ENCODE results near the gene DCD.
"Not testable (repeated sequence)": the region's sequence is repeated elsewhere in the genome, so short reads cannot be mapped to it uniquely, and the experiment has no call there.

DCD gene, protein sequence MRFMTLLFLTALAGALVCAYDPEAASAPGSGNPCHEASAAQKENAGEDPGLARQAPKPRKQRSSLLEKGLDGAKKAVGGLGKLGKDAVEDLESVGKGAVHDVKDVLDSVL

DNA sequence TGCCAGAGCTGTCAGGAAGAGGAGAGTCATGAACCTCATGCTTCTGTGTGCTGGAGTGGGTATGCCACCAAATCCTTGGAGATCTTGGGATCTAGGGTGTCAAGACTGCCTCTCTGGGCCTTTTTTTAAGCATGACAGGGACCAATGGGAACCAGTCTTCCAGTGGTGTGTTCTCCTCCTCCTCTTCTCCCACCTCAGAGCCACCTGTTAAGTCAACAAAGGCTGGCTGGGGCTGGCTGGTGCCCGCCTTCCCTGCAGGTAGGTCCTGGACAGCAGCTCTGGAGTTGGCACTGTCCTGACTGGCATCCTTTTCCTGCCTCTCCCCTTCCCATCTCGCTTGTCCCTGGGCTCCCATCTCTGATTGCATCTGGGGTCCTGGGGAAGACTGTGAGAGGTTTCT, at the start of gene DCD:
DCD (minus strand) TSS at position 101 of the 400 bp plus-strand sequence; CDS start at position 39, 62 bp downstream.
- no peak for DNase-seq

DNA sequence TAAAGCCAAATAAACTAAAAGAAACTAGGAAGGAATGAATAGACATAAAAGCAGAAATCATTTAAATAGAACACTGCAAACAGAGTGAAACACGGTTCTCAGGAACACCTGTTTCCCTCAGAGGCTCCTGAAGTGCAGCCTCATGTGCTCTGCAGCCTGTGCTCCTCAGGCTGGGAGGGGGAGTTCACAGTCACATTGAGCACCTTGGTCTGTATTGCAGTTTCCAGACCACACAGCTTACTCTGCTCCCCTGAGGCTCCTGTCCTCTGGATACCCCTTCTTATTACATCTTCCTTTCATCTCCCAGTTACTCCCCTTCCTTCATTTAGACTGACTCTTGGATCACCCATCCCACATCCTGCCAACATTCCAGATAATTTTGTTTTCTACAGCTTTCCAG, 49.7 kb upstream of the DCD start:
- DNase-seq = no peak

DNA sequence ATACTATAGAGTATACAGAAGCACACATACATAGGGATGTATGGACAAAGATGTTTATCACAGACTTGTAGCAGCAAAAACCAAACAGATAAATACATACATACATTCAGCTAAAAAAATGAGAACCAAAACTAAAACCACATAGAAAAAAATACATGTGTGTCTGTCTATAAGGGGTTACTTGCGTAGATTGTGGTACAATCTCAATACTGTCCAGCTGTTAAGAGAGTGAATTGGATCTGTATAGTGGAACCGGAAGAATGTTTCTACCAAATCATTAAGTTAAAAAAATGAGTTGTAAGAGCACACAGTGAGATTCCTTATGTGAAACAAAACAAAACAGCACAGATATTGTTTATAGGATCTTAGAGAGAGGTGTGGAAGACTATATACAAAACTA, 44.2 kb upstream of the DCD start:
- no peak for DNase-seq

DNA sequence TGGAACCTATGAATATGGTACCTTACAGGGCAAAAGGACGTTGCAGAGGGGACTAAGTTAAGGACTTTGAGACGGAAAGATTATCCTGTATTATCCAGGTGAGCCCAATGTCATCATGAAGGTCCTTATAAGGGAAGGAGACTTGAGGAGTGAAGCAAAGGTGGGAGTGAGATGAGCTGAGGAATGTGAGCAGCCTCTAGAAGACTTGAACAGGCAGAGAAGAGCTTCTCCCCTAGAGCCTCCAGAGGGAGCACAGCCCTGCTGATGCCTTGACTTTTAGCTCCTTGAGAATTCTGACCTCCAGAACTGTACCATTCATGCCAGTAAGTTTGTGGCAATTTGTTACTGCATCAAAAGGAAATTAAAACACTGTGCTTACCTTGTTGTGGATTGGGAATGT, 41.8 kb upstream of the DCD start:
- no peak for DNase-seq

DNA sequence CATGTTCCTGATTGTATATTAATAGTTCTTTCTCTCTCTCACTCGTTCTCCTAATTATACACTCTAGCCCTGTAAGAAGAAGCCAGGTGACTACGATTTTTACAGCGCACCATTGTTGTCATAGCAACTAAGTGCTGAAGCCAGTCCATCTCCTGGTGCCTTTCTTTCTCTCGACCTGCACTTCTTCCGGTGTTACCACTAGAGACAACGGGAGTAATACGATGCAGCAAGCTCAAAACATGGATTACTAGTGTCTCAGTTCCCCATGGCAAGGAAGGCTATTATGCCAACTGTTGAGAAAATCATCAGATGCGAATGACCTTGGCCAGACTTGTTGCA, 40.8 kb upstream of the DCD start:
- no peak for DNase-seq

DNA sequence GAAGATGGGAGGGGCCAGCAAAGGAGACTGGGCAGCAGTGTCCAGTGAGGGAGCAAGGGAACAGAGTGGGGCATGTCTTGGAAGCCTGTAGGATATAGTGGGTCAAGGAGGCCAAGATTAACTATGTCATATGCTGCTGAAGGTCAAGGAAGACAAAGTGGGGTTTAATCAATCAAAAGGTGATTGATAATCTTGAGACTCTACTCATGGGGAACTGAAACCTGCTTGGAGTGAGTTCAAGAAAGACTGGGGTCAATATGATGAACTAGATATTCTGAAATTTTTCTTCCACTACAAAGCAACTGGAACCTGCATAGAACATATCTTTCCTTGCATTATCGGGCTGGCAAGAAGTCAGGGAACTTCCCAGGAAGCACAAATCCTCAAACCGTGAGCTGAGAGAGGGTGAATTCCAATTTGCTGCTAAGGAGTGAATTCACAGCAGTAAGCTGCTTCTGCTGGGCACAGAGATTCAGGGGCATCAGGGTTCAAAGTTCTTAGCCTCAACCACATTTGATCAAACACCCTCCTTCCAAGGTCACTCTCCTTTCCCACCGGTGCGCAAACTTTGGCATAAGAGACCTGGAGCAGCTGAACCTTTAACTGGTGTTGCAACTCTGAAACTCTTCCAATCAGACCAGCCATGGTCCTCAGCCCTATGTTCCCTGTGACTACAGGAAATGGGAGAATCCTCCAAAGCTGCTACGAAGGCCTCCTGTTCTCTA, 40.3 kb upstream of the DCD start:
- no peak for DNase-seq

DNA sequence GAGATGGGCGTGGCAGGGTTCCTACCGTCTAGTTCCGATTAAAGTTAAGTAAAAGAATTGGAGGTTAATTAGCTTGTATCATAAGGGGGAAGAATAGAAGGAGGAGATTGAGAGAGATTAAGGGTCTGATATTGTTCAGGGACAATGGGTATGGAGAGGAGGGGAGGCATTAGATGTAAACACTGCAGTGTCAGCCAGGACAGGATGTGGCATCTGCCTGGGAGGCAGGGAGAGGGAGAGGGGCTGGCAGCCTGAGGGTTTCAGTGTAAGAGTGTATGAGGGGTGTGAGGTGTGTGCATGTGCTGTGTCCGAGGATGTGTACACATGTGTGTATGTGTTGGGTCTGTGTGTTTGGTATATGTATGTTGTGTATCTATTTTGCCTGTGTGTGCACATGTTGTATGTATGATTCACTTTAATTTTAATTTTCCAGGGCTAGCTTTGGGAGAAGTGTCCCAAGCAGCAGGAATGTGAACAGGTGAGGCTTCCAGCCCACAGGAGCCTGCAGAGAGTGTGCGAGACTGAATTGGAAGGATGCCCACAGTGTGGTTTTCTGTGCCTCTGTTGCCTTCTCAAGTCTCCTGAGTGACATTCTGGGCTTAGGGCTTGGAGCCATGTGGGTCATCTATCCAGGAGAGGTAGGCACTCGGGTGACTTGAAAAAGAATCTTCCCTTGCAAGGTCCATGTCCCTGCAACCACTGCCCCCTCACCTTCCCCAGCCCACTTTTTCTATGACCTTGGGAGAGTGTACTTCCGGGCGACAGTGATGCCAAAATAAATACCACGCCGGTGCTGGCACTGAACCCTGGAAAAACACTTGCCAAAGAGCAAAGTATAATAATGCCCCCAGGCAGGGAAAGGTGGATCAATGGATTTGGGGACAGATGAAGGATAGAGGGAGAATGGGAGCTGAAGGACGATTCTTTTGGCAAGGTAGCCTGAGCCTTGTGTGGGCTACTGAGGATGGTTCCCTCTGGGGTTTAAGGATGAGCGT, 36.8 kb upstream of the DCD start:
- DNase-seq = no peak

DNA sequence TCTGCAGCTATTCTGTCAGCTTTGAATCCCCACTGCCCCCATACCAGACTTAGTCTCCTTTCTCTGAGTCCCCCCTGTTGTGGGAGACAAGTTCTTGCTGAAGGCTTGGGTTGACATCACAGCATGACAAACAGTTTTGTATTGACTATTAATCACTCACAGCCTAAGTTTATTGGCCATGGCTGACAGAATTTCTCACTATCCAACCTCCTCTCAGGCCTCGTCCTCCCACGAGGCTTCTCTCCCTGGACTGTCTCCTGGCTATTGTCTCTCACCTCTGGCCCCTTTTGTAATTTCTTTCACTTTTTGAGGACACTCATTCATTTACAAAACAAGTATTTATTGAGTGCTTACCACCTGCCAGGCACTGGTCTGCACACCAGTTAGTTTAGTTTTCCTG, 35.2 kb upstream of the DCD start:
- DNase-seq = no peak

DNA sequence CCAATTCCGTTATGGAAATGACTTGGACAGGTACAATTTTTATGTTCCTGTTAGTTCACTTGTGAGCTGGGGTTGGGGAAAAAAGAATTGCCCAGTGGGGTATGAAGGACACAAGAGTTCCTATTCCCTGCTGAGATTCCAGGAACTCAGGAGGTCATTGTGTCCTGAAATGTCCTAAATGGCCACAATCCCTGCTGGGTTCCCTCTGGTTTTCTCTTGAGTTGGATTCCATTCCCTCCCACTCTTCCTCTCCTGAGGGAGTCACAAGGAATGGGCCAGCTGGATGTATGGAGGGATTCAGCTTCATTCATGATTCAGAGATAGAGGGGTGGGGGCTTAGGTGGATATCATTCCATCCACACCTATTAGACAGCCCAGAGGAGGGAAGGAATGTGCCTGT, 34.5 kb upstream of the DCD start:
- no peak for DNase-seq

DNA sequence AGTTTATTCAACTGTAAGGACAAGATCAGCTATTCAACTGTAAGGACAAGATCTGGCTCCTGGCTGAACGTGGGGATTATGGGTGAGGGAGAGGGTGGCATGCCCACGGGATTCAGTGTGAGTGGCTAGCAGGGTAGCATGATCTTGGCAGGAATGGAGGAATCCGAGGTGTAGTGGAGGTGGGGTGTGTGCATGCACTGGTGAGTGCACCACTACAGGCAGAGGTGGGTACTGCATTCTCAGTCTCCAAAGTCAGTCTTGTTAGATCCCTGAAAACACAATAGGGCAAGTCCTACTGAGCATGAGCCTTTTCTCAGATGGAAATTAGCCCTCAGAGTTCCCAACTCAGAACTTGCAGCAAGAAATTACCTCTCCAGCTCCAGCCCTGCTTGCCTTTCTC, 32.2 kb upstream of the DCD start:
- DNase-seq = no peak

DNA sequence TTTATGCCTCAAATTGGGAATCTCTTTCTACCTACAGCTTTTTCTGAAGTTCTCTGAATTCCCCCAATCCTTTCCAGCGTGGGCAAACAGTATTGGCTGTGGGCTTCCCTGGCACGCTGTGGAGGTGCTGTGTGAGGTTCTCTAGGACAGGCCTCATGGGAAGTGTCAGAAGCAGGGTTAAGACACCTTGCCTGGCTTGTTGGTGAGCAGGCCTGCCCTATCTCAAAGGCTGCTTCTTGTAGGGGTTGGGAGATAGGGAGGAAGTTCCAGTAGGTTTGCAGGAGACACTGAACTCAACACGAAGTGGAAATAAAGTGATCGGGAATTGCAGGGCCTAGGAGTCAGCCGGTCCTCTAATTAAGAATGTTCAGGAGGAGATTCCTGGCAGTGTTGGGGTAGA, 30.0 kb upstream of the DCD start:
- no peak for DNase-seq

DNA sequence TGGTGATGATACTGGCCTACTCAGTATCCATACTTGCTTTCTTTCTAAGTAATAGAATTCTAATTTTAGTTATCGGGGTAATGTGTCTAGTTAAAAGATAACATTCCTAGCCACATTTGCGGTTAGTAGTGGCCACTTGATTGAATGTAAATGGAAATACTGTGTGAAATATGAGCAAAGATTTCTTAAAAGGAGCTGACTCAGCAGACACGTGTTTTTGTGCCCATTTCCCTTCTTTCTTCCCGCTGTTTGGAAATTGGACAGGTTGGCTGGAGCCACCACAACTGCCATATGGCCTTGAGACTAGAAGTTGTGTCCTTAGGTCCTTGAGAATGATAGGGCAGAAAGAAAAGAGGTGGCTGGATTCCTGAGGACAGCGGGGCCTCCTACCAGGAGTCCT, 19.8 kb upstream of the DCD start:
- DNase-seq = no peak

DNA sequence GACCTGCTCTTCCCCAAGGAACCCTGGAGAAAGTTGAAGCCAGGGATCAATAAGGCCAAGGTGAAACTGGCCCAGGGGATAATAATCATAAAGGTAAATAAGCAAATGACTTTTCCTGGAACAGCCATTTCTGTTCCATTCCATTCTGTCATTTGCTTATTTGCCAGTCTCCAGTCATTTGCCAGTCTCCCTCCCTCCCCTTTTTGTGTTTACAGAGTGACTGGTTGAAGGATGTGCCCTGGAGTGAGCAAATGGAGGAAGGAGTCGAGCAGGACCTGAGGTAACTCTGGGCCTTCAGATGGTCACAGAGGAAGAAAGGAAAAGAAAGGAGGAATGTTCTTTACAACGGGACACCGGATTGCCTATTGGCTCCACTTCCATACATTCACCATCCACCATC, 17.8 kb upstream of the DCD start:
- DNase-seq = no peak

DNA sequence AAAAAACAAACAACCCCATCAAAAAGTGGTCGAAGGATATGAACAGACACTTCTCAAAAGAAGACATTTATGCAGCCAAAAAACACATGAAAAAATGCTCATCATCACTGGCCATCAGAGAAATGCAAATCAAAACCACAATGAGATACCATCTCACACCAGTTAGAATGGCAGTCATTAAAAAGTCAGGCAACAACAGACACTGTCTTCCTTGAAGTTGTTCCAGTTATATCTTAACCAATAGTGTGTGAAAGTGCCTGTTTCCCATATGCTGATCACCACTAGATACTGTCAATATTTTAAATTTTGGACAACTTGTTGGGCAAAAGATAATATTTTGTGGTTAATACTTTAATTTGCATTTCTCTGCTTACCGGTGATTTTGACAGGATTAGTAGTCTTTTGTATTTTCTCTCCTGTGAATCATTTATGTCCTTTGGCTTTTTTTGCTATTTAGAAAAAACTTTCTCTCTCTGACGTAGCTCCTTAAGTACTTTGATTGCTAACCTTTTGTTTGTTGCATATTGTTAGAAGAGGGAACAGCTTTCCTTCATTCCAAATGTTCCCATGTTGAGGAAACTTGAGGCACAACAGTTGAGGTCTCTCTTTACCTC, 17.0 kb upstream of the DCD start:
- not testable (repeated sequence) for DNase-seq

DNA sequence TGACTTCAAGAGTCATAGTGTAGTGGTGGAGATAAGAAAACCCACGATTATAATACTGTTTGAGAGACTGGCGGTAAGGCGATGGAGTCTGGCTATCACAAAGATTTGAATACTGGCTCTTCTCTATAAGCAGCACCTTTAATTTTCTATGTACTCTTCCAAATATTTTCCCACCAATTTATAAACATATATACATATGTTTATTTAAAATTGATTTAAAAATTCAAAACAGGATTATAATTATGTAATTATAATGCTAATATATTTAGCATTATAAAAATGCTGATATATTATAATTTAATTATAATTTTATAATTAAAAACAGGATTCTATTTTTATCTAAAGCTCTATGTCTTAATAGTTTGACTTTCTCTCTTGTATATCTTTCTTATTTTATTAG, 15.4 kb upstream of the DCD start:
- DNase-seq = no peak

DNA sequence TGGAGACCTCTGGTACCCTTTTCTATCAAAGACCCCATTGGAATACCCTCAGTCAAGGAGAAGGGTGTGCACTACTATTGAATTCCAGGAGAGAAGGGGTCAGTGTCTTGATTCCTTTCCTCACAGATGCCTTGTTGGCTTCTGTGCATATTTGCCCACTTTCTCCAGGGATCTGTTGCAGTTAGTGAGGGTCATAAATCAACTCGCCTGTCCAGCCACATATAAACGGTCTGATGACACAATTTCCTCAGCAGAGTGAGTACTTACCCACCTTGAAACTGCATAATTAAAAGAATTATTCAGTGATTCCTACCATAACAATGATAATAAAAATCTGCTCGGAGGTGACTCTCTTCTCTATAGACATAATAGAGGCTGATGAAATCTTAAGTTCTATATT, 13.9 kb upstream of the DCD start:
- no peak for DNase-seq

DNA sequence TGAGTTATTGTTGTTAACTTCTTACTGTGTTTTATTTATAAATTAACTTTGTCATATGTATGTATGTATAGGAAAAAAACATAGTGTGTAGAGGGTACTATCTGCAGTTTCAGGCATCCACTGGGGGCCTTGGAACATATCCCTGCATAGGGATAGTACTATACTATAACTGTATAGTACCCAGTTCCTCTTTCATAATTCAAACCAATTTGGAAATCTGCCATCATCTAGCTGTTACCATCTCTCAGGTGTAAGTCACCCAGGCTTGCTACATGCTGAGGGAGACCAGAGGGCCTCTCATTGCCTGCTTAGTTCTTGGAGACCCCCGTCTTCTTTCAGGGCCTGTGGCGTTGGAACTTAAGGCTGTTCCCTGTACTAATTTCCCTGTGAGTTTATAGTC, 12.9 kb upstream of the DCD start:
- no peak for DNase-seq

DNA sequence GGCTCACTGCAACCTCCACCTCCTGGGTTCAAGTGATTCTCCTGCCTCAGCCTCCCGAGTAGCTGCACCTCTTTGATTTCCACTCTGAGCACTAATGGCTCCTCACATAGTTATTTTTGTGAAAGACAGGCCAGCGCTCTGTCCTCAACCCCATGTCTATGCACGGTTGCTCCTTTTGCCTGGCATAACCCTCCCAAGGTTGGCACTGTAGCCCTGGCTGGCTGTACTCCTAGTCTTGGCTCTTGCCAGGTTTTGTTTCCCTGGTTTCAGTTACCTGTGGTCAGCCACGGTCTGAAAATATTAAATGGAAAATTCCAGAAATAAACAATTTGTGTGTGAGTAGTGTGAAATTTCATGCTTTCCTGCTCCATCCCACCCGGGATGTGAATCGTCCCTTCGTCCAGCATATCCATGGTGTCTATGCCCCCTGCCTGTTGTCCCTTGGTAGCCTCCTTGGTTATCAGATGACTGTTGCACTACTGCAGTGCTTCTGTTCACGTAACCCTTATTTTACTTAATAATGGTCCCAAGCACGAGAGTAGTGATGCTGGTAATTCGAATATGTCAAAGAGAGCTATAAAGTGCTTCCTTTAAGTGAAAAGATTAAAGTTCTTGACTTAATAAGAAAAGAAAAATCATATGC, 12.3 kb upstream of the DCD start:
- peak in 2 of 56 donors; percentile 1 to 6 for DNase-seq

DNA sequence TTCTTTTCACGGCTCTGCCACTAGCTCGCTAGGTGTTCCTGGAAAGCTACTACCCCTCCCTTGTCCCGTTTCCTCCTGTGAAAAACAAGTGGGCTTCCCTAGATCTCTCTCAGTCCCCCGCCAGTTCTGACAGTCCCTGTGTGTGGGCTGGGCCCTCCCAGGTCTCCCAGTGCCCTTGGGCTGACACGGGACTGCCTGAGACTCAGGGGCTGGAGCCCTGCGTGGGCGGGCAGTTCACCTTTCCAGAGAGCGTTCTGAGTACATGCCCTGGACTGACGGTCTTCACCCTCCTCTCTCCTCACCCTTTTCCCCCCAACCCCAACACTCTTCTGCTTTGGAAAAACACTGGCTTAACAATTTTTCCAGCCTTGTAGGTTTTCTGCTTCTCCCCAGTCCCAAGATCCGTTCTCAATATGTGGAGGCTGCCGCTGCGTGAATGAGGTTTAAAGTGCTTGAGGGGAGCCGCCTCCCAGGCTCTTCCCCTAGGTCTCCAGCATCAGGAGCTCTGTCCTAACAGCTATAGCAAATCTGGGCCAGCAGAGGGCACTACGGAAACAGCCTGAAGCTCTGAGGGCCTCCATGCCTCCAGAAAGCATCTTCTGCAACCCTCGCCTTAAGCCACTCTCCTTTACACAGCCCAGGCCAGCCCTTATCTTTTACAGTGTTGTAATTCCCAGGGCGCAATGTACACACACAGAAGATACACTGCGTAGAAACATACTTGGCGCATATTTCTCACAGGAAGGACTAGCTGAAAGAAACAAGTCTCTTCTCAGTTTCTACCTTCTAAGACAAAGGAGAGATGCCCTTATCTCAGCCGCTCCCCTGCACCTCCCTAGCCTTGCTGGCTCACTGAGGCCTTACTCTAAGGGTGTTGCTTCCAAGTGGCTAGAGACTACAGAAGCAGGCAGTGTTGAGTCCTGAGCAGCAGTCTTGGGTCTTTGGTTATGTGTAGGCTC, 10.4 kb upstream of the DCD start:
- no peak for DNase-seq

DNA sequence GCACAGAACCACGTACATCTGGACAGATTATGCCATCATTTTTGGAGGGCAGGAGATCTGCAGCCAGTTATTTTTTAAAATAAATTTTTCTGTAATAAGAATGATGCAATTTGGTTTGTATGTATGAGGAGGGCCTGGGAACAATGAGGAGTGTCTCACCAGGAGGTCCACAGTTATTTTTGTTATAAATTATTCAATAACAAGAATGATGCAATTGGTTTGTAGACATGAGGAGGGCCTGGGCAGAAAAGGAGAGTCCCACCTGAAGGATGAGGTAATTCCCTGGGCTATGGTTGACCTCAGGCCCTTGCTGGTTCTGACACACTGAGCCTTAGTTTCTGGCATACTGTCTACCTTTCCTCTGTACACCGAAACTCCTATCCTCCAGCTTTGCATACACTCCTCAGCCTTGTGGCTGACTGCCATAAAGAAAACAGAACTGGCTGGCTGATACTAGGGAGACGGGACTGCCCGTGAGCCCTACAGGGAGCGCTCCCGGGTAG, 9.0 kb upstream of the DCD start:
- DNase-seq = no peak
